Tibial nerve (tissue), 4 donors: ENCODE data around the gene IL17RD. TPM values are rescaled to one million over a fixed set of nuclear protein-coding genes. Genes with fewer than 3 reads are reported as not detected.
A peak's percentile ranks its signal among the peaks of the same experiment; 100 is the strongest.

Experiments
- DNase-seq, 2 donors: peaks; one replicate each; pipeline ENCODE4 v3.0.0-alpha.2; 2019; ENCODE audit warnings: low spot score in 2 of 2
- H3K27ac ChIP-seq, 4 donors: fragments of 200-600 bp; sonication (generic) in 3 of 4; one replicate each; pipeline ENCODE4 v1.5.1; 2017 to 2019; ENCODE audit warnings: mild to moderate bottlenecking in 1 of 4
- H3K27me3 ChIP-seq, 2 donors: fragments of 200-600 bp; sonication (generic) in 1 of 2; one replicate each; pipeline versions ENCODE4 v1.5.1 to v1.6.0; 2017 to 2019
- H3K36me3 ChIP-seq, 3 donors: fragments of 200-600 bp; sonication (generic); one replicate each; pipeline ENCODE4 v1.5.1; 2018 to 2019
- H3K4me1 ChIP-seq, 4 donors: fragments of 200-600 bp; sonication (generic) in 3 of 4; one replicate each; pipeline ENCODE4 v1.5.1; 2017 to 2019
- H3K4me3 ChIP-seq, 4 donors: fragments of 200-600 bp; sonication (generic) in 3 of 4; one replicate each; pipeline ENCODE4 v1.5.1; 2017 to 2019; ENCODE audit warnings: mild to moderate bottlenecking in 1 of 4, moderate library complexity in 1 of 4
- H3K9me3 ChIP-seq, 4 donors: fragments of 200-600 bp; sonication (generic) in 3 of 4; one replicate each; pipeline ENCODE4 v1.5.1; 2017 to 2019
- EP300 ChIP-seq, 2 donors: sonication (generic); formaldehyde crosslinking; IDR thresholded peaks; one replicate each; pipeline ENCODE4 v1.6.1; 2017; ENCODE audit warnings: antibody characterized with exemption in 2 of 2, mild to moderate bottlenecking in 1 of 2
- POLR2A ChIP-seq, 2 donors: fragments of 450-650 bp; IDR thresholded peaks; one replicate each; pipeline ENCODE4 v1.6.1; 2017; ENCODE audit warnings: antibody characterized with exemption in 2 of 2, mild to moderate bottlenecking in 2 of 2, moderate library complexity in 2 of 2
- WGBS, 2 donors: methylation state at CpG; one replicate each; pipeline ENCODE4 v1.1.5; 2018; 5-methylcytosine and 5-hydroxymethylcytosine counted together
- total RNA-seq, 4 donors: library from RNA; depleted of rRNA; stranded (reverse); fragments of >200 nt; gene quantifications; one replicate each; pipeline ENCODE4 v1.1.0, GENCODE V29; 2016
- TF ChIP-seq, protein P1 (sequence below), 5 experiments: fragments of 200-600 bp in 3 of 5; fragments of 450-650 bp in 2 of 5; sonication (generic) in 3 of 5; IDR thresholded peaks; one replicate each; pipeline ENCODE4 v1.5.1; 2016 to 2019; ENCODE audit warnings: antibody characterized with exemption in 5 of 5, mild to moderate bottlenecking in 3 of 5, moderate library complexity in 2 of 5

The IL17RD gene
- total RNA-seq, 4 donors from 2014 or later: 9.8 to 13.8 (median 10.1) TPM

DNA sequence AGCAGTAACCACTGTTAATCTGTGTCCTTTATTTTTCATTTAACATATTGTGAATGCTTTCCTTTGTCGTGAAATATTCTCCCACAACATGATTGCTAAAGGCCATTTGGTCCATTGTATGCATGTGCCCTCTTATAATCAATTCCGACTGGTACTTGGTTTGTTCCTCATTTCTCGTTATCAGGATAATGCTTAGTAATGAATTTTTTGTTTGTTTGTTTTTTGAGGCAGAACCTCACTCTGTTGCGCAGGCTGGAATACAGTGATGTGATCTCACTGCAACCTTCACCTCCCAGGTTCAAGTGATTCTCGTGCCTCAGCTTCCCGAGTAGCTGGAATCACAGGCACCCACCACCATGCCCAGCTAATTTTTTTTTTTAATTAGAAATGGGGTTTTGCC, 82.7 kb downstream of the IL17RD start:
- WGBS, 2 donors: 84% methylated on average over 6 of the region's 6 CpGs
- H3K4me3 ChIP-seq: no peak overlapping the region
- TF ChIP-seq, protein P1, sequence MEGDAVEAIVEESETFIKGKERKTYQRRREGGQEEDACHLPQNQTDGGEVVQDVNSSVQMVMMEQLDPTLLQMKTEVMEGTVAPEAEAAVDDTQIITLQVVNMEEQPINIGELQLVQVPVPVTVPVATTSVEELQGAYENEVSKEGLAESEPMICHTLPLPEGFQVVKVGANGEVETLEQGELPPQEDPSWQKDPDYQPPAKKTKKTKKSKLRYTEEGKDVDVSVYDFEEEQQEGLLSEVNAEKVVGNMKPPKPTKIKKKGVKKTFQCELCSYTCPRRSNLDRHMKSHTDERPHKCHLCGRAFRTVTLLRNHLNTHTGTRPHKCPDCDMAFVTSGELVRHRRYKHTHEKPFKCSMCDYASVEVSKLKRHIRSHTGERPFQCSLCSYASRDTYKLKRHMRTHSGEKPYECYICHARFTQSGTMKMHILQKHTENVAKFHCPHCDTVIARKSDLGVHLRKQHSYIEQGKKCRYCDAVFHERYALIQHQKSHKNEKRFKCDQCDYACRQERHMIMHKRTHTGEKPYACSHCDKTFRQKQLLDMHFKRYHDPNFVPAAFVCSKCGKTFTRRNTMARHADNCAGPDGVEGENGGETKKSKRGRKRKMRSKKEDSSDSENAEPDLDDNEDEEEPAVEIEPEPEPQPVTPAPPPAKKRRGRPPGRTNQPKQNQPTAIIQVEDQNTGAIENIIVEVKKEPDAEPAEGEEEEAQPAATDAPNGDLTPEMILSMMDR (IDR thresholded peaks at IDR 0.05): no peak
- no peak for TF ChIP-seq EP300 (IDR thresholded peaks at IDR 0.05)
- no peak for TF ChIP-seq POLR2A (IDR thresholded peaks at IDR 0.05)
- peaks cover 0 to 21% (median 3%) of the 10 kb centered on the region in 4 donors for H3K4me1 ChIP-seq
- no peak for DNase-seq
- H3K27me3 ChIP-seq: peaks cover 0 to 7% of the 10 kb centered on the region in 2 donors
- H3K27ac ChIP-seq: no peak overlapping the region
- H3K36me3 ChIP-seq: no peaks in the 10 kb centered on the region
- no peaks in the 10 kb centered on the region for H3K9me3 ChIP-seq

DNA sequence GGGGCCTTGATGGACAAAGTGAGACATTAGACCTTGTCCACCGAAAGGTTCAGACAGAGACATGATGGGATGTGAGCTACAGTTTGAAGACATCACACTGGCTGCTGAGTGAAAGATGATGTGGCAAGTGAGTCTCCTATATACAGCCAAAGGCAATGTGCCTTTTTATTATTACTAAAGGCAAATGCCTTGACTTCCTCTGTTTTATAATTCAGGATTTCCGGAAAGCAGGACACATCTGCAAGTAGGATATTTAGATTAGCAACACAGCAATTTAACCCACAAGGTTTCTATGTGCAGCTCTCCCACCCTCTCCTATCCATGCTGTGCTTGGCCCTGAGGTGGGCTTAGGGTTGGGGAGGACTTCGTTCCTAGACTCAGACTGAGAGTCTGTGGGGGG, 84.0 kb downstream of the IL17RD start:
- Histone ChIP-seq H3K4me1 (peaks cover 0 to 21% (median 3%) of the 10 kb centered on the region in 4 donors), H3K9me3 (no peaks in the 10 kb centered on the region), H3K4me3 (no peak overlapping the region), H3K36me3 (no peaks in the 10 kb centered on the region), H3K27me3 (peaks cover 0 to 20% of the 10 kb centered on the region in 2 donors), H3K27ac (no peak overlapping the region)
- TF ChIP-seq POLR2A (IDR thresholded peaks at IDR 0.05) (no peak), EP300 (IDR thresholded peaks at IDR 0.05) (no peak)
- TF ChIP-seq, protein P1 (IDR thresholded peaks at IDR 0.05): no peak
- WGBS, 2 donors: 74 to 89% methylated on average over 3 of the region's 3 CpGs
- DNase-seq: no peak

DNA sequence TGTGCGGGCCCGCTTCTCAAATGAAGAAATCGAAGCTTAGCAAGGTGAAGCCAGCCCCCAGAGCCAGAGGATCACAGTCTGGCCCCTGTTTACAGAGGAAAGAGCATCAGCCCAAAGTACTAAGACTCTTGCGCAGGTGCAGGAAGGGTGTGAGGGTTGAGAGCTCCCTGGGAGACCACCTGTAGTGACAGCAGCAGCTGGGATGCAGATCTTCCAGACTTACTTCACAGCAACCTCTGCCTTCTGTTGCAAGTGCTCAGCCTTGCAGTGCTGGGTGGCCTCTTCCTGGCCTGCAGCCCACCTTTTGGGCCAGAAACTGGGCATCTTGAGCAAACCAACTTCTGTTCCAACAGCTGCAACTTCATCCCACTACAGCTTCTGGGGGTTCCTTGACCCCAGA, 85.0 kb downstream of the IL17RD start:
- WGBS, 2 donors: 93 to 95% methylated on average over 4 of the region's 4 CpGs
- peaks cover 0 to 21% (median 3%) of the 10 kb centered on the region in 4 donors for H3K4me1 ChIP-seq
- no peak overlapping the region for H3K4me3 ChIP-seq
- H3K9me3 ChIP-seq: no peaks in the 10 kb centered on the region
- no peak for DNase-seq
- TF ChIP-seq POLR2A (IDR thresholded peaks at IDR 0.05) (no peak), EP300 (IDR thresholded peaks at IDR 0.05) (no peak)
- TF ChIP-seq, protein P1 (IDR thresholded peaks at IDR 0.05): no peak
- H3K36me3 ChIP-seq: no peaks in the 10 kb centered on the region
- peaks cover 0 to 25% of the 10 kb centered on the region in 2 donors for H3K27me3 ChIP-seq
- H3K27ac ChIP-seq: no peak overlapping the region

DNA sequence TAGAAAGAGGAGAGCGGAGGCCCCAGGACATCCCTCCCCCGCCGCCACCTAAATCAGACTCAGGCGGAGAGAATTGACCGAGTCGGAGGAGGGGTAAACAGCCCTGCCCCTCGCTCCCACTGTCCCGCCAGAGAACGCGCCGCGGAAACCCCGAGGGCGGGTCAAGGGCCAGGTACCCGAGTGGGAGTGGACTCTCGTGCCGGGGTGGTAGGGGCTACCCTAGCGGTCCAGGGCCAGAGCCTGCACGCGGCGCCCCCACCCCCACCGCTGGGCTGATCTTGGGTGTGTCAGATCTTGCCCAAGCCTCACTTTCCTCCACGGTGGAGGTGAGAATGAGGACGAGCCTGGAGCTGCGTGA, 85.7 kb downstream of the IL17RD start:
- Histone ChIP-seq H3K4me1 (peaks cover 0 to 21% (median 3%) of the 10 kb centered on the region in 4 donors), H3K27me3 (peaks cover 0 to 25% of the 10 kb centered on the region in 2 donors), H3K4me3 (peak overlapping the region; percentile 56 to 80 (median 74)), H3K9me3 (no peaks in the 10 kb centered on the region), H3K27ac (peak overlapping the region in 1 of 4 donors; percentile 84), H3K36me3 (no peaks in the 10 kb centered on the region)
- DNase-seq: no peak
- 14 to 18% methylated on average over 13 to 14 of the region's 25 CpGs for WGBS, 2 donors
- TF ChIP-seq EP300 (IDR thresholded peaks at IDR 0.05) (no peak), POLR2A (IDR thresholded peaks at IDR 0.05) (no peak)
- TF ChIP-seq, protein P1 (IDR thresholded peaks at IDR 0.05): no peak

DNA sequence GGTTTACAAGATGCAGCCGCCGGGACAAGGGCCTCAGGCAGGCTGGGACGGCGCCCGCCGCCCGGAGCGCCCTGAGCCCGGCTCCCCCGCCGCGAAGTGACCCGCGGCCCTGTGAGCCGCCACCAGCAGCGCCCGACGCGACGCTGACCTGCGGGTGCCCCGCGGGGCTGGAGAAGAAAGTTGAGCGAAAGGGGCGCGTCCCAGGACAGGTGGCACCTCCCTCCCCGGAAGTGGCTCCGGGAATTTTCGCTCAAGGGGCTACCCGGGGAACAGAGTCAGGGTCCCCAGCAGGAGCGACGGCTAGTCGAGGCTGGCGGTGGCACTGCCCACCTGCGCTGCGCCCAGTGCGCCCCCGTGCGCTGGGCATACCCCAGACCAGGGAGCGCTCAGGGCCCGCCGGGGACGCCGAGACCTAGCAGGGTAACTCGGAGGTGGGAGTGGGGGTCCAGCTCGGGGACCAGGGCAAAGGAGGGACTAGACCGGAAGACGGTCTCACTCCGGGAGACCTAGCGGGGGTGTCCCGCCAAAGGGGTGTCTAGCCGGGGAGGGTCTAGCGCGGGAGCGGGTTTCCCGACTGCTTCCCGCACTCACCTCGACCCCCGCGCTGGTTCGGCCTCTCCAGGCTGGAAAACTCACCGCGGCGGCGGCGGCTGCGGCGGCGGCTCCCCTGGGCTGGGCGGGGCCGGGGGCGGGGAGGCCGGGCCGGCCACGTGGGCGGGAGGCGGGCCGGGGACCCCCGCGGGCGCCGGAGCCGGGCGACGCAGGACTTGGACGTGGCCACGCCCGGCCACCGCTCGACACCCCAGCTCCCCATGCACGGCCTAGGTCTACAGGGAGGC, 86.3 kb downstream of the IL17RD start:
- H3K27ac ChIP-seq: peak overlapping the region; percentile 41 to 84 (median 58)
- peak in 1 of 2 donors; percentile 16 for DNase-seq
- 0 to 1% methylated on average over 43 to 56 of the region's 91 CpGs for WGBS, 2 donors
- peaks cover 0 to 25% of the 10 kb centered on the region in 2 donors for H3K27me3 ChIP-seq
- H3K9me3 ChIP-seq: no peaks in the 10 kb centered on the region
- H3K4me3 ChIP-seq: peak overlapping the region; percentile 56 to 80 (median 74)
- TF ChIP-seq EP300 (IDR thresholded peaks at IDR 0.05) (no peak), POLR2A (IDR thresholded peaks at IDR 0.05) (peak in 1 of 2 donors; percentile 17)
- TF ChIP-seq, protein P1 (IDR thresholded peaks at IDR 0.05): no peak
- no peaks in the 10 kb centered on the region for H3K36me3 ChIP-seq
- peaks cover 0 to 21% (median 3%) of the 10 kb centered on the region in 4 donors for H3K4me1 ChIP-seq
